ENCODE measurements around the gene TTC39B.

GRCh38 chr9:15157381-15157780 lies 149.6 kb downstream of the TTC39B start:
- TF ChIP-seq CTCF (IDR thresholded peaks at IDR 0.05; ENCODE audit: insufficient read depth, low read depth, low read length) (no peak), EZH2 (IDR thresholded peaks at IDR 0.05; ENCODE audit: insufficient read depth, low read length) (no peak)
